Stimulated activated CD8-positive, alpha-beta memory T cell treated with anti-CD3 and anti-CD28 coated beads, Interleukin-7, amount 100 ng/mL, for 24 hours (primary cell): ENCODE results near the gene COX10.
"Not testable (repeated sequence)": the region's sequence is repeated elsewhere in the genome, so short reads cannot be mapped to it uniquely, and the experiment has no call there.

Experiments used
- DNase-seq: peaks from one replicate; pipeline ENCODE4 v3.0.0-alpha.2; 2020; ENCODE audit warnings: low read depth

COX10 gene

DNA sequence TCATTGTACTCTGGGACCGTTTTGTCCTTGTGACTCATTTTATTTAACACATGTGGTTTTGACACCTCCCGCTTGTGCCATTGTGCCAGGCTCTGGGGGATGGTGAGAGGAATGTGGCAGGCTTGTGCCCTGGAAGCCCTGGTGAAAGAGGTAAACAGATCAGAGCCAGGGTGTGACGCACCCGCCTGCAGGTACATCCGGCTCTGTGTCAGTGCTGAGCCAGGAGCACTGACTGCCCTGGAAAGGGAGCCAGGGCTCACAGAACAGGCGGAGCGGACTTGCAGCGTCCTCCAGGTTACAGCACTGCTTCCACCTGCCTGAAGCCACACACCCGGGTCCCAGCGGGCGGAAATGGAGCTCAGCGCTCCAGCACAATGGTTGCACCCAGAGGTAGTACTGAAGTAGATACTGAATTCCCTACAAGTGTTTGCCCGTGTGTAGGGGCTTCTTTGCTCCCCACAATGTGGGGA, 136.7 kb downstream of the COX10 start:
- peak; percentile 52 for DNase-seq

DNA sequence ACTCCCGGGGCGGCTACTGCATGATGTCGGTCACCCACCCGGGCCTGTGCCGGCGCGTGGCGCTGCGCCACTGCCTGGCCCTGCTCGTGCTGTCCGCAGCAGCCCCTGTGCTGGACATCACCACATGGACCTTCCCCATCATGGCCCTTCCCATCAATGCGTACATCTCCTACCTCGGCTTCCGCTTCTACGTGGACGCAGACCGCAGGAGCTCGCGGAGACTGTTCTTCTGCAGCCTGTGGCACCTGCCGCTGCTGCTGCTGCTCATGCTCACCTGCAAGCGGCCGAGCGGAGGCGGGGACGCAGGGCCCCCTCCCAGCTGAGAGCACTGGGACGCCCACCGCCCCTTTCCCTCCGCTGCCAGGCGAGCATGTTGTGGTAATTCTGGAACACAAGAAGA, 137.6 kb downstream of the COX10 start:
- no peak for DNase-seq

DNA sequence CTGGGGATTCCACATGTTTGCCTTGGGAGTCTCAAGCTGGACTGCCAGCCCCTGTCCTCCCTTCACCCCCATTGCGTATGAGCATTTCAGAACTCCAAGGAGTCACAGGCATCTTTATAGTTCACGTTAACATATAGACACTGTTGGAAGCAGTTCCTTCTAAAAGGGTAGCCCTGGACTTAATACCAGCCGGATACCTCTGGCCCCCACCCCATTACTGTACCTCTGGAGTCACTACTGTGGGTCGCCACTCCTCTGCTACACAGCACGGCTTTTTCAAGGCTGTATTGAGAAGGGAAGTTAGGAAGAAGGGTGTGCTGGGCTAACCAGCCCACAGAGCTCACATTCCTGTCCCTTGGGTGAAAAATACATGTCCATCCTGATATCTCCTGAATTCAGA, 138.5 kb downstream of the COX10 start:
- no peak for DNase-seq

DNA sequence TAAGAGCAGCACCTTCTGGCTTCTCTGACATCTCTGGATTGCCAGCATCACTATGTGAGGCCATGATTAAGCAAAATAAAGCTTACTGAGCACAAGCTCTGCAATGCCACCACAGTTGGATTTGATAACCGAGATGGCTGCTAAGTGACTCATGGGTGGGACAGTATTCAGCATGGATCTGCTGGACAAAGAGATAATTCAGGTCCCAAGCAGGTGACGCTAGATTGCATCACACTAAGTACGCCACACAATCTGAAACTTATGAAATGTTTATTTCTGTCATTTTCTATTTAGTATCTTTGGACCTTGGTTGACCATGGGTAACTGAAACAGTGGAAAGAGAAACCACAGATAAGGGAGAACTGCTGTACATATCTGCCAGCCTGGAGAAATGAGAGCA, 139.9 kb downstream of the COX10 start:
- DNase-seq: no peak

DNA sequence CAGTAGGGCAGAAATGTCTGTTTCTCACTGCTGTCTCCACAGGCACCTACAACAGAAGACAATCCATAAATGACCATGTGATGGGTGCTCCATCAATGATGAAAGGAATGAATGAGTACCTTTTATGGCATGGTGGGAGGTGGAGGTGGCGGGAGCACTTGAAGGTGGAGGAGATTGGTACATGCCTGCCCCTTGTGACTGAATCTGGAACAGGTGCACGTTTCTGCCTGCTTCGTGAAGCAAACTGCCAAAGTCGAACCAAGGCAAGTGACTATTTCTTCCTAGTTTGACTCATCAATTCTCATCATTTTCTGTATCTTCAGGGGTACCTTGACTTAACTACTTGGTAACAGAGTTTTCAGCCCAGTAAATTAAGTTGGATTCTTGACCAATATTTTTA, 141.9 kb downstream of the COX10 start:
- DNase-seq: no peak

DNA sequence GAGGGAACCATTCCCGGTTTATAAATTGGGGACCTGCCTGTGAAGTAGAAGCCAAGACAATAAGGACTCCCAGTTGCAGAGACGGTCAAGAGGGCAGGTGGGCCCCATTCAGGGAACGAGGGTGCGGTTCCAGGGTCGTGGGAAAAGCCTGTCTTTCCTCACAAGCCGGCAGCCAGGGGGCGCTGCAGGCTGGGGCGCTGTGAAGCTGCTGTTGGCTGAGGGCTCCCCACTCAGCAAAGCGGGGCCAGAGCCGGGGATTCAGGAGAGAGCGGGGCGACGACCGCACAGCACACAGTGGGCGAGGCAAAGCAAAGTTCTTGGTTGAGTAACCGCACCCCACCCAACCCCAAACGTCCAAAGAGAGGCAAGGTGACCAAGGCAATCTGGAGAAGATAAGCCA, 142.5 kb downstream of the COX10 start:
- no peak for DNase-seq

DNA sequence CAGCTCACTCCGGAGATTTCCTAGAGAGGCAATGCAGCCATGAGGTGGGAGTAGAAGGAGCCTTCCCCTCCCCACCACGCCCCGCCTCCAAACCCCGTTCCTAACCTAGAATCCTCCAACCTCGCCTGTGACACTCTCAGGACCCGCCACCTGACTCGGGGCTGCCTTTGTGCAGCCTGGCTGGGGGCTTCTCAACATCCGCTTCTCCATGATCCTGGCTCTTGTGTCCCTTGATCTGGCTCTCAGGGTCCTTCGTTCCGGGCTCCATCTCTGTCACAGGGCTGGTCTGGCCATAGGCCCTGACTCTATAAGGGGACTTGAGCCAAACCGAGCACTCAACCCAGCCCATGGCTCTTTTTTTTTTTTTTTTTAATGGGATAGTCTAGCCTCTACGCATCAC, 143.1 kb downstream of the COX10 start:
- DNase-seq: no peak

DNA sequence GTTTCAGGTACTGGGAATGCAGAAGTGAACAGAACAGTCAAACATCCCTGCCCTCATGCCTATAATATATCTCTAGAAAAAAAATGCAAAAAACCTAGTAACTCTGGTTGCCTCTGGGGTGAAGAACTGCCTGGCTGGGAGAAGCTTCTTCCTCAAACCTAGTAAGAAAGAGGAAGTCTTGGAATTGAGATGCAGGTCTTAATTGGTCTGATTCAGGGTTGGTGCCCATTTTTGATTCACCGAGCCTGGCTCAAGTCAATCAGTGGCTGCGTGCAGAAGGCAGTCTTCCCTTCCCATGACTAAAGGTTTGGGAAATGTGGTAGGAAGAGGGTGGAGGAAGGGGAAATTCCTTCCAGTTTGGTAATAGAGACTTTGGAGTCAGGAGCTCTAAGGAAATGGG, 145.0 kb downstream of the COX10 start:
- no peak for DNase-seq

DNA sequence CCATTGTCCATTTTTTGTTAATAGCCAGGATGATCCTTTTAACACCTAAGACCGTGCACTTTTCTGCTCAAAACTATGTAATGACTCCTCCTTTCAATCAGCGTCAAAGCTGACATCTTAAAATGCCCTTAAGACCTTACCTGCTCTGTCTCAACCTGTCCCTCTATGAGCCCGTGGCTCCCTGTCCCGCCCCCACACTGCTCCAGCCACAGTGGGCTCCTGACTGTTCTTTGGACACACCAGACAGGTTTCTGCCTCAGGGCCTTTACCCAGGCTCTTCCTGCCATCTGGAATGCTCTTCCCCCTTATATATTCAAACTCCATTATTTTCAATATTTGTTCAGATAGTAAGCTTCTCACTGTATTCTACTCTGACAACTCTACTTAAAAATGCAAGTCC, 153.3 kb downstream of the COX10 start:
- DNase-seq: no peak

DNA sequence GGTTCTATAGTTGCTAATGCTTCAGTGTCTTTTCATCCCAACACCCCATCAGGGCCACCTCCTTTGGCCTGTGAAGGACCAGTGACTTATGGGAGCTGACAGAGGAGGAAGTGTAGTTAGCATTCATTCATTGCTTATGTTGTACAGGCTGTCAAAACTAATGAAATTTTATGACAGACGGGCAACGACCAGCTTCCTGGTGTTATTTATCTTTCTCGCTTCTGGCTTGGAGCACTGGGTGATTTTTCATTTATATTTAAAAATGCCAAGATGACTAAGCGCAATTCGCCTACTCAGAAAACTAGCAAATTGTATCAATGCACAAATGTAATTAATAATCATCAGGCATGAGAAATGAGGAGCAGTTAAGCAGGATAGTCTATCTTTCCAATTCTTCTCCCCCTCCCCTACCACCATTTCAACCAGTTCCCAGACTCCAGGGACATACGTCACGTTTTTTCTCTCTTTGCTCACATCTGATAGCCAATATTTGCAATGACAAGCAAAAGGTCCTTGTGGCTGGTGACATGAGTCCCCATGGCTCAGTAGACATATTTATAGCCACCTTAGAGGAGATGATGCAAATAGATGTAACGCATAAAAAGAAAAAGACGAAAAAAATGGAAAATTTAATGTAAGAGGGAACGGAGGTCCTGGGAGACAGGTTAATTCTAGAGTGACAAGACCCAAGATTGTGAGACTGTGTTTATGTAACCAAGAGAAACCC, 156.1 kb downstream of the COX10 start:
- DNase-seq: no peak

DNA sequence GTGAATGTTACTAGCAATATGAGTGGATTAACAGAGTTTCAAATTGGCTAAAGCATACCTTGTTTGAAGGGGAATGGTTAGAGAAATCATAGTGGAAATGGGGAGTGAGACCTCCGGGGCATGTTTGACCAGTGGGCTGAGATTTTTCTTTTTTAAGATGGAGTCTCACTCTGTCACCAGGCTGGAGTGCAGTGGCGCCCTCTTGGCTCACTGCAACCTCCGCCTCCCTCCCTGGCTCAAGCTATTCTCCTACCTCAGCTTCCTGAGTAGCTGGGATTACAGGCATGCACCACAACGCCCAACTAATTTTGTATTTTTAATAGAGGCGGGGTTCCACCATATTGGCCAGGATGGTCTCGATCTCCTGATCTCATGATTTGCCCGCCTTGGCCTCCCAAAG, 157.7 kb downstream of the COX10 start:
- no peak for DNase-seq

DNA sequence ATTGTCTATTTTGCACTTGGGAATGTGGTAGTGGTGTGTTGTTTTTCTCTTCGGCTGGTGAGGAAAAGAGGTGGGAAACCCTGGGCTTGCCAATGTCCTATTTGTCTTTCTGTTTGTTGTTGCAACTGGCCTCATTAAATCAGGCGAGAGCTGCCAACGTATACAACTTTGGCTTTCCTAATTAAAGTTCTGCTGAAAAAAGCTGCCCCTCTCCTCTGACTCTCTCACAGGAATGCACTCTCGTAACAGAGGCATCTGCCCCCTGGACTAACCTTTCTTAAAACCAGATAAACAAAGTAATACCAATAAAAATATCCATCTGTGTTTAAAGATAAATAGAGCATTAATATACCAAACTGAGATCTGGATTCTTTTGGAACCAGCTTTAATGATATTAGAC, 159.6 kb downstream of the COX10 start:
- no peak for DNase-seq

DNA sequence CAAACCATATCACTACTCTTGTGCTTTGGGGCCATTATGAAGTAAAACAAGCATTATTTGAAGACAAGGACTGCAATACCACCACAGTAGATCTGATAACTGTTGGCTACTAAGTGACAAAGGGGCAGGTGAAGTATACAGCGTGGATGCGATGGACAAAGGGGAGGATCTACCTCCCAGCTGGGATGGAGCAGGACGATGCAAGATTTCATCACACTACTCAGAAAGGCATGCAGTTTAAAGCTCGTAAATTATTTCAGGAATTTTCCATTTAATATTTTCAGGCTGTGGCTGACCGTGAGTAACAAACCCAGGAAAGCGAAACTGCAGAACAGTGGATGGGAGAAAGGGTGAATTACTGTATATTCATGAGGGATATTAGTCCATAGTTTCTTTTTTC, 161.9 kb downstream of the COX10 start:
- not testable (repeated sequence) for DNase-seq

DNA sequence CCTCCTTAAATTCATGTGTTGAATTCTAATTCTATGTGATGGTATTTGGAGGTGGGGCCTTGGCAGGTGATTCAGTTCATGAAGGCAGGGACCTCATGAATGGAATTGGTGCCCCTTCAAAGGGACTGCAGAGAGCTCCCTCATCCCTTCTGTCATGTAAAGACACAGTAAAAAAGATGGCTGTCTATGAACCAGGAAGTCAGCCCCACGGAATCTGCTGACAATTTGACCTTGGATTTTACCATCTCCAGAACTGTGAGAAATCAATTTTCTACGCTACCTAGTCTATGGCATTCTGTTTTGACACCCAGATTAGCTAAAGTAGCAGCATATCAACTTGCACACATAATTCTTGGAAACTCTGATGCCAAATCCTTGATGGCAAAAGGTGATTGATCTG, 165.7 kb downstream of the COX10 start:
- DNase-seq: not testable (repeated sequence)

DNA sequence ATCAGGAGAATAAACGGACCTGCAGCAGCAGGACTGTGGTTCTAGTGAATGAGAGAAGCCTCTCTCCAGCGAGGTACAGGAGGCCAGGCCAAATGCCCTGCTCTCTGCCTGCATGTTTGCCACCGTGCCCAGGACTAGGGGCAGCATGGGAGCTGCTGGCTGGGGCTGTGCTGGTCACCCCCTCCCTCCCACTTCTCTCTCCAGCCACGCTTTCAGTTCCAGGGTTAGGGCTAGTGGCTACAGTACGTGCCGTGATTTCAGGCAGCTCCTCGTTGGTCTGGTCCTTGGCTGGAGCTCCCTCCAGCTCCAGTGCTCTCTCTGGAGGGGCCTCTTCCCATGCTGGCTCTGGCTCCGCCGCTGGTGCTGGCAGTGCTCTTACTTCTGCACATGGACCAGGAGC, 166.7 kb downstream of the COX10 start:
- DNase-seq: not testable (repeated sequence)

DNA sequence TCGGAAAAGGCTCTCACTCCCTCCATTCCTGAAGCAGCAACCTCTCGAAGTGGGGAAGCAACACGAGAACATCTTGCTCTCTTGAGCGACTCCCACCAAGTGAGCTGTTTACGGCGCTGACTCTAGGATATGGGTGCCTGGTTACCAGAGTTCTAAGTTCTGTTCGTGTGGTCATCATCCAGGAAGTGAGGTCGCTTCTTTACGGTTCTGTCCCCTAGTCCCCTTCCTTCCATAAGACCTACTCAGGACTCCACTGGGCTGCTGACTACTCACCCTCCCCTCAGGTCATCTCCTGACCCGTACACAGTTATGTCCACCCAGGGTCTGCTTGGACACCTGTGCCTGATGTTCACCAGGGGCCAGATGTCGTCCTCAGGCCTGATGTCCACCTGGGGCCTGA, 167.5 kb downstream of the COX10 start, which contains the start of gene CDRT15:
TSS of gene CDRT15 (minus strand) at position 101 of the 400 bp plus-strand sequence. CDS start at position 72, 29 bp downstream.
- not testable (repeated sequence) for DNase-seq

DNA sequence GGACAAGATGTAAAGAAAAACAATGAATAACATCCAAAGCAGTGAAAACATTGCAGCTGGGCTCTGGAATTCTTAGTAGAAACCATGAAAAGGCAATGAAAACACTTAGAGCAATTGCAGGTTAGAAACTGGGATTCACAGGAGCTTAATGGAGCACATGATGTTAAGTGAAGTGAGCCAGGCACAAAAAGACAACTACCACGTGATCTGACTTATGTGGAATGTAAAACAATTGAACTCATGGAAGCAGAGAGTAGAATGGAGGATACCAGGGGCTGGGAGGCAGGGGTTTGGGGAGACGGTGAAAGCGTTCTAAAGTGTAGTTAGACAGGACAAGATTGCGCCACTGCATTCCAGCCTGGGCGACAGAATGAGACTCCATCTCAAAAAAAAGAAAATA, 170.0 kb downstream of the COX10 start:
- DNase-seq: not testable (repeated sequence)

DNA sequence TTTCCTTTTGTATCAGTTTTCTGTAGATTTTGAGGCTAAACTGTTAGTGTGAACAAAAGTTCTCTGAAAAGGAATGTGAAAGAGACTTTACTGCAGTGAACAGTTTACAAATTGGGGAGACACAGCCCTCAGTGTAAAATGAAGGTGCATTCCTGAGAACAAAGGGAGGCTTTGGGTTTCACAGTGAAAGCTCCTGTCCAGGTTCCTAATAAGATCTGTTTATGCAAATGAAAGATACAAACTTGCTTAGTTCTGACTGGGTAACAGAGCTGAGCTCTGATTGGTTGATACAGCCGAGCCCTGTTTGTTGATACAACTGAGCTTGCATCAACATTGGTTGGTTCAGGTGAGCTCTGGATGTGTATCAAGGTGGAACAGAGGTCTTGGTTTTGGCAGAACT, 175.7 kb downstream of the COX10 start:
- no peak for DNase-seq

DNA sequence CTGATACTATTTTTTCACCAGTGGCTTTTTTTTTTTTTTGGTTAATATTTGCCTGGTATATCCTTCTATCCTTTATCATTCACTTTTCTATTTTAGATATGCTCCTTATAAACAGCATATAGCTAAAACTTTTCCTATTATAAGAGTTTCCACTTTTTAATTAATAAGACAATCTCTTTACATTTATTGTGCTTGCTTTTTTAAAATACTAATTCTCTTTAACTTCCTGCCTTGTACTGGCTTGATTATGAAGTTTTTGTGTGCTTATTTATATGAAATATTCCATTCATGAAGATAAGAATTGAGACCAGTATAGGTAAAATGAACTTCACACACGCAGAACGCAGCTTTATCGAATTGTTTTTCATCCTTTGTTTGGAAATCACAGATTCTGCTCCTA, 176.3 kb downstream of the COX10 start:
- DNase-seq: no peak
